Neural cell (in vitro differentiated cells): Measurements from ENCODE around the gene PBX2. TPM values are rescaled to one million over a fixed set of nuclear protein-coding genes. Genes with fewer than 3 reads are reported as not detected.

Experiments used
- H2AFZ ChIP-seq: fragments of 200-600, 300-800 bp; sonication (generic), shearing (Covaris generic); 2 replicates; pipeline ENCODE4 v1.6.0; 2014; ENCODE audit warnings: low read depth, mild to moderate bottlenecking, antibody characterized with exemption, low read length, moderate library complexity
- H3F3A ChIP-seq: fragments of 200-600 bp; shearing (Covaris generic); 2 replicates; pipeline ENCODE4 v1.6.1; 2016; ENCODE audit warnings: mild to moderate bottlenecking, moderate library complexity, mixed read lengths, antibody characterized with exemption, low read length; ENCODE audit not compliant: insufficient read depth, poor library complexity, severe bottlenecking
- H3K27ac ChIP-seq: fragments of 200-600, 300-800 bp; sonication (generic), shearing (Covaris generic); 2 replicates; pipeline ENCODE4 v1.5.1; 2014; ENCODE audit warnings: mild to moderate bottlenecking, low read length, moderate library complexity
- H3K27me3 ChIP-seq: fragments of 300-800, 200-600 bp; sonication (generic), shearing (Covaris generic); 2 replicates; pipeline ENCODE4 v1.6.0; 2014; ENCODE audit warnings: mild to moderate bottlenecking, low read depth, low read length, moderate library complexity; ENCODE audit not compliant: insufficient read depth
- H3K36me3 ChIP-seq: fragments of 300-800, 200-600 bp; sonication (generic), shearing (Covaris generic); 2 replicates; pipeline ENCODE4 v1.5.1; 2014; ENCODE audit warnings: mild to moderate bottlenecking, antibody characterized with exemption, low read length, moderate library complexity; ENCODE audit not compliant: insufficient read depth
- H3K4me2 ChIP-seq: fragments of 300-800, 200-600 bp; sonication (generic), shearing (Covaris generic); 2 replicates; pipeline ENCODE4 v1.6.0; 2014; ENCODE audit warnings: mild to moderate bottlenecking, low read length
- H3K4me3 ChIP-seq: fragments of 300-800, 200-600 bp; sonication (generic), shearing (Covaris generic); 2 replicates; pipeline ENCODE4 v1.5.1; 2014; ENCODE audit warnings: mild to moderate bottlenecking, low read length, moderate library complexity
- H3K79me2 ChIP-seq: fragments of 200-600 bp; shearing (Covaris generic); replicated peaks from 2 replicates; pipeline ENCODE4 v1.6.0; 2014; ENCODE audit warnings: mild to moderate bottlenecking, low read length, moderate library complexity; ENCODE audit not compliant: insufficient read depth
- H3K9ac ChIP-seq: fragments of 300-800, 200-600 bp; sonication (generic), shearing (Covaris generic); 2 replicates; pipeline ENCODE4 v1.6.1; 2016; ENCODE audit warnings: mild to moderate bottlenecking, low read length, mixed read lengths
- H3K9me2 ChIP-seq: fragments of 200-600 bp; shearing (Covaris generic); 2 replicates; pipeline ENCODE4 v1.6.1; 2016; ENCODE audit warnings: mild to moderate bottlenecking, low read length, mixed read lengths; ENCODE audit not compliant: insufficient read depth
- H3K9me3 ChIP-seq: fragments of 200-600, 300-800 bp; sonication (generic), shearing (Covaris generic); 2 replicates; pipeline ENCODE4 v1.6.1; 2016; ENCODE audit warnings: mild to moderate bottlenecking, mixed run types, low read length, moderate library complexity, mixed read lengths
- H4K20me1 ChIP-seq: fragments of 200-600 bp; shearing (Covaris generic); 2 replicates; pipeline ENCODE4 v1.6.1; 2016; ENCODE audit warnings: mild to moderate bottlenecking, mixed run types; ENCODE audit not compliant: insufficient read depth
- CTCF ChIP-seq: fragments of 450-650 bp; IDR thresholded peaks from 2 replicates; pipeline ENCODE4 v1.5.1; 2014; ENCODE audit warnings: antibody characterized with exemption, mild to moderate bottlenecking, moderate library complexity; ENCODE audit not compliant: poor library complexity, severe bottlenecking
- EP300 ChIP-seq: fragments of 450-650 bp; conservative IDR thresholded peaks from 2 replicates; pipeline ENCODE4 v1.6.1; 2014; ENCODE audit warnings: antibody characterized with exemption, mild to moderate bottlenecking, moderate library complexity; ENCODE audit not compliant: poor library complexity, severe bottlenecking
- EZH2 ChIP-seq: fragments of 200-600, 300-800 bp; shearing (Covaris generic), sonication (generic); IDR thresholded peaks from 2 replicates; pipeline ENCODE4 v1.6.1; 2014; ENCODE audit warnings: antibody characterized with exemption, low read length, borderline replicate concordance, mild to moderate bottlenecking; ENCODE audit not compliant: insufficient read depth, poor library complexity, severe bottlenecking
- MXI1 ChIP-seq: fragments of 450-650 bp; conservative IDR thresholded peaks from 2 replicates; pipeline ENCODE4 v1.6.1; 2014; ENCODE audit warnings: antibody characterized with exemption, mild to moderate bottlenecking; ENCODE audit not compliant: poor library complexity, severe bottlenecking
- POLR2AphosphoS5 ChIP-seq: IDR thresholded peaks from 2 replicates; pipeline ENCODE4 v1.6.1; 2012
- RAD21 ChIP-seq: fragments of 450-650 bp; conservative IDR thresholded peaks from 2 replicates; pipeline ENCODE4 v1.6.1; 2014; ENCODE audit warnings: antibody characterized with exemption, mild to moderate bottlenecking, moderate library complexity
- REST ChIP-seq: IDR thresholded peaks from 2 replicates; pipeline ENCODE4 v1.6.1; 2012; ENCODE audit warnings: borderline replicate concordance
- SMC3 ChIP-seq: fragments of 450-650 bp; conservative IDR thresholded peaks from 2 replicates; pipeline ENCODE4 v1.6.1; 2014; ENCODE audit warnings: antibody characterized with exemption, mild to moderate bottlenecking, moderate library complexity; ENCODE audit not compliant: poor library complexity
- TAF1 ChIP-seq: IDR thresholded peaks from 2 replicates; pipeline ENCODE4 v1.6.1; 2012; ENCODE audit warnings: low read depth
- polyA plus RNA-seq: library from polyadenylated mRNA; depleted of rRNA; stranded (reverse); fragments of >200 nt; gene quantifications from 2 replicates; pipeline ENCODE4 v1.2.3, GENCODE V29; 2014

PBX2 gene
- polyA plus RNA-seq, 1 donor from 2014 or later = 53.2 TPM

GRCh38 chr6:32184084-32184640 is 5.8 kb downstream of the PBX2 start, which contains the start of gene AGER:
Gene AGER, minus strand, starts transcription at chr6:32184253. Its CDS starts 31 bp downstream, at chr6:32184222.
- Histone ChIP-seq H3K36me3 (no peaks in the 10 kb centered on the region), H3K9me2 (no peaks in the 10 kb centered on the region), H3K9ac (no peak within 1 kb of the TSS), H2AFZ (no peak within 1 kb of the TSS), H3F3A (no peaks in the 10 kb centered on the region), H3K79me2 (peaks cover 16% of the 10 kb centered on the region), H3K27ac (no peak within 1 kb of the TSS), H3K27me3 (no peaks in the 10 kb centered on the region), H3K4me3 (no peak within 1 kb of the TSS), H4K20me1 (no peaks in the 10 kb centered on the region), H3K9me3 (no peaks in the 10 kb centered on the region), H3K4me2 (no peak within 1 kb of the TSS)
- no peak for TF ChIP-seq CTCF

- TF ChIP-seq SMC3 = no peak
- TF ChIP-seq EZH2 = no peak
- no peak for TF ChIP-seq REST
- no peak for TF ChIP-seq EP300
- TF ChIP-seq RAD21 = no peak
- no peak for TF ChIP-seq MXI1
- TF ChIP-seq POLR2AphosphoS5 = no peak
- TF ChIP-seq CTCF = no peak
- TF ChIP-seq TAF1 = no peak
- no peaks in the 10 kb centered on the region for H3F3A ChIP-seq
- no peak overlapping the region for H3K27ac ChIP-seq
- no peak overlapping the region for H3K9ac ChIP-seq
- no peak overlapping the region for H3K4me3 ChIP-seq
- H3K79me2 ChIP-seq = peaks cover 18% of the 10 kb centered on the region
- H3K36me3 ChIP-seq = no peaks in the 10 kb centered on the region
- H3K9me2 ChIP-seq = no peaks in the 10 kb centered on the region
- no peaks in the 10 kb centered on the region for H3K27me3 ChIP-seq
- H3K4me2 ChIP-seq = no peak overlapping the region
- H4K20me1 ChIP-seq = no peaks in the 10 kb centered on the region
- no peaks in the 10 kb centered on the region for H3K9me3 ChIP-seq
- no peak overlapping the region for H2AFZ ChIP-seq
These were observed 6.4 kb downstream of the PBX2 start for GRCh38 chr6:32183483-32184083.
